ENCODE results near the gene DLGAP1.

The DLGAP1 gene

DNA sequence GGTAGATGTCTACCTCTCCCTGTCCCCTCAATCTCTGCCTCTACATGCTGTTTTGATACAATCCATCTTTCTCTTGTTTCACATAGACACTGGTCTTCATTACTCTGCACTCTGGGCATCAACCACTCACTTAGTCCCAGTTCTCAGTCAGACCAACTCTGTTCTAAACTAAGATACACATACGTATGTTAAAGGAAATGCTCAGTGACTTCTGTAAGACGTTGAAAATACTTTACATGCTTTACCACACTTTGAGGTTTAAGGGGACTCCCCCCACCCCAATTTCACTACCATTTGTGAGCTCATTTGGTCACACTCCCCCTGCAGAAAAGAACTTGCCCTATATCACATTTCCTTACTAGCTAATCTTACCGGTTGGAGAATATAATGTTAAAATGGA lies 507.7 kb downstream of the DLGAP1 start:
- no peaks in the 10 kb centered on the region for H3K27me3 ChIP-seq (ENCODE audit: control insufficient read depth, insufficient read depth, low read length)
- no peaks in the 10 kb centered on the region for H3K36me3 ChIP-seq (ENCODE audit: control insufficient read depth, insufficient read depth, low read length)
- H3K9me3 ChIP-seq (ENCODE audit: control insufficient read depth, insufficient read depth, low read length) = no peaks in the 10 kb centered on the region
- H3K4me3 ChIP-seq (ENCODE audit: low read depth, low read length) = no peak overlapping the region
- H3K27ac ChIP-seq (ENCODE audit: low read depth, low read length) = no peak overlapping the region
- H3K9ac ChIP-seq (ENCODE audit: low read depth, low read length) = no peak overlapping the region
- H3K4me1 ChIP-seq (ENCODE audit: control insufficient read depth, insufficient read depth, low read length) = no peaks in the 10 kb centered on the region

DNA sequence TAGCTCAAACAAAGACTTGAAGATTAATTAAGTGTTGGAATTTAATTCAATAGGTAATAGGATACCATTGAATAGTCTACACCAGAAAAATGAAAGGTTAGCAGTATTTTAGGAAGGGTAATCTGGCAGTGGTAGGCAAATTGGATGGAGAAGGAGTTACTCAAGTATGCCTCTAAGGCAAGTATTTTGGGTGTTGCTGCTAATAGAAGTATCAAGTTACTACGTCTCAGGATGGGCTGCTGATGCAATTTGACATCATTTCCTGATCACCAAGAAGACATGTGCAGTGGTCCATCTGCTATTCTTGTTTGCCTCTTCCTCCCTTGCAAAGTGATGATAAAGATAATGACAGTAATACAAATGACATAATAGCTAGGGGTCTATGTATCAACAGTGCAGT lies 519.8 kb downstream of the DLGAP1 start:
- no peak overlapping the region for H3K4me3 ChIP-seq (ENCODE audit: low read depth, low read length)
- H3K27ac ChIP-seq (ENCODE audit: low read depth, low read length) = no peak overlapping the region
- no peaks in the 10 kb centered on the region for H3K9me3 ChIP-seq (ENCODE audit: control insufficient read depth, insufficient read depth, low read length)
- H3K36me3 ChIP-seq (ENCODE audit: control insufficient read depth, insufficient read depth, low read length) = no peaks in the 10 kb centered on the region
- H3K4me1 ChIP-seq (ENCODE audit: control insufficient read depth, insufficient read depth, low read length) = peaks cover 5% of the 10 kb centered on the region
- no peaks in the 10 kb centered on the region for H3K27me3 ChIP-seq (ENCODE audit: control insufficient read depth, insufficient read depth, low read length)
- no peak overlapping the region for H3K9ac ChIP-seq (ENCODE audit: low read depth, low read length)

DNA sequence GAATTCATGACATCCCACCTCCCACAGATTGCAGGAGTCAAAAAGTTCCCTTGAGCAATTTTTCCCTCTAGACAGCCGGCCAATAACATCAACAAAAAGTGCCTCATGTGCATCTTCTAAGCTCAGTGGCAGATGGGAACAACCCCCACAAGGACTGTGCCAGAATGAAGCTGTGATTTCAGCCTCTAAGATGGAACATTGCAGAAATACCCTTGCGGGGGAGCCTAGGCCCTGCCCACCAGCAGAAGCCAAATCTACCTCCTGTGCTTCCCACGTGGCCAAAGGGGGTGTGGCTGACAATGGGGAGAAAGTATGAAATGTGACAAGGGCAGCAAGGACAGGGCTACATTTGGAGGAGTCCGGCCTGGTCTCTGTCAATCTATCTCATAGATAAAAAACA lies 522.8 kb downstream of the DLGAP1 start:
- Histone ChIP-seq H3K9me3 (ENCODE audit: control insufficient read depth, insufficient read depth, low read length) (no peaks in the 10 kb centered on the region), H3K27ac (ENCODE audit: low read depth, low read length) (no peak overlapping the region), H3K36me3 (ENCODE audit: control insufficient read depth, insufficient read depth, low read length) (no peaks in the 10 kb centered on the region), H3K4me1 (ENCODE audit: control insufficient read depth, insufficient read depth, low read length) (peaks cover 11% of the 10 kb centered on the region), H3K4me3 (ENCODE audit: low read depth, low read length) (no peak overlapping the region), H3K27me3 (ENCODE audit: control insufficient read depth, insufficient read depth, low read length) (no peaks in the 10 kb centered on the region), H3K9ac (ENCODE audit: low read depth, low read length) (no peak overlapping the region)

DNA sequence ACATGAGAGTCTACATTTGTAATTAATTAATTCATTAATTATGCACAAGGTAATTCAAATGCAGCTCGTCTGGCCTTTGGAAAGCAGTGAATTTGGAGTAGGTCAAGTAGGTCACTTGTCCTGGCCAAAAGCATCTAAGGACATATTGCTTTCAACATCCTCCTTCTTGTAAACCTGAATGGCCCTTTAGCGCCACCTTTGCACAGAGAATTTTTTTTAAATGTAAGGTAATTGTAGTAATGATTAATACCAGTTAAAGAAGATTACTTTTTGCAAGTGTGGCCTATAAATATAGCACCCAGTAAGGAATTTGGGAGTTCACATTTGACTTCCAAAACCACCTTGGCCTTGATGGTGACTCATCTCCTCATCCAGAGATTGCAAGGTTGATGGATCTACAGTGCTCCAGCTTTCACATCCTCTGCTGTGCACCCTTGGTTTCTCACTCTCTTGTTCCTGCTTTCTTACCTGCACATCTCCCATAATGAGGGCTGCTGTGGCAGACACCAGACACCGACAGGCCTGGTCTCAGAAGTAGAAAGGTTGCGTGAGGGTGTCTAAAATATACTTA lies 523.5 kb downstream of the DLGAP1 start:
- no peak overlapping the region for H3K9ac ChIP-seq (ENCODE audit: low read depth, low read length)
- no peak overlapping the region for H3K4me3 ChIP-seq (ENCODE audit: low read depth, low read length)

DNA sequence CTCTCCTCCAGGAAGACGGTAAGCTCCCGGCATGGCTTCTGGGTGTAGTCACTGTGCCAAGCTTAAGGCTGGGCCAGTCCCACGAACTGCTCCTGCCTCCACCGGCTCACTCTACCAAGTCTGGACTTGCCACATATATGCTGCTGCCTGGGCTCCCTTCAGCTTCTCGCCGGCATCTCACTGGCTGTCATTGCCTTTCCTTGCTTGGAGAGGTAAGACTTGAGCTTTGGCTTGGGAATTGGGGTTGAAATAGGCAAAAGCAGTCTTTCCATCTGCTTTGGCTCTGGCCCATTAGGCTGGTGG lies 524.1 kb downstream of the DLGAP1 start:
- H3K9me3 ChIP-seq (ENCODE audit: control insufficient read depth, insufficient read depth, low read length) = no peaks in the 10 kb centered on the region
- no peaks in the 10 kb centered on the region for H3K36me3 ChIP-seq (ENCODE audit: control insufficient read depth, insufficient read depth, low read length)
- H3K27me3 ChIP-seq (ENCODE audit: control insufficient read depth, insufficient read depth, low read length) = no peaks in the 10 kb centered on the region
- H3K4me3 ChIP-seq (ENCODE audit: low read depth, low read length) = no peak overlapping the region
- H3K9ac ChIP-seq (ENCODE audit: low read depth, low read length) = no peak overlapping the region
- H3K27ac ChIP-seq (ENCODE audit: low read depth, low read length) = no peak overlapping the region
- peaks cover 11% of the 10 kb centered on the region for H3K4me1 ChIP-seq (ENCODE audit: control insufficient read depth, insufficient read depth, low read length)

More for the DNA sequence above, 523.5 kb downstream of the DLGAP1 start:
- Histone ChIP-seq H3K9me3 (ENCODE audit: control insufficient read depth, insufficient read depth, low read length) (no peaks in the 10 kb centered on the region), H3K27ac (ENCODE audit: low read depth, low read length) (no peak overlapping the region), H3K4me1 (ENCODE audit: control insufficient read depth, insufficient read depth, low read length) (peaks cover 11% of the 10 kb centered on the region), H3K36me3 (ENCODE audit: control insufficient read depth, insufficient read depth, low read length) (no peaks in the 10 kb centered on the region), H3K27me3 (ENCODE audit: control insufficient read depth, insufficient read depth, low read length) (no peaks in the 10 kb centered on the region)

DNA sequence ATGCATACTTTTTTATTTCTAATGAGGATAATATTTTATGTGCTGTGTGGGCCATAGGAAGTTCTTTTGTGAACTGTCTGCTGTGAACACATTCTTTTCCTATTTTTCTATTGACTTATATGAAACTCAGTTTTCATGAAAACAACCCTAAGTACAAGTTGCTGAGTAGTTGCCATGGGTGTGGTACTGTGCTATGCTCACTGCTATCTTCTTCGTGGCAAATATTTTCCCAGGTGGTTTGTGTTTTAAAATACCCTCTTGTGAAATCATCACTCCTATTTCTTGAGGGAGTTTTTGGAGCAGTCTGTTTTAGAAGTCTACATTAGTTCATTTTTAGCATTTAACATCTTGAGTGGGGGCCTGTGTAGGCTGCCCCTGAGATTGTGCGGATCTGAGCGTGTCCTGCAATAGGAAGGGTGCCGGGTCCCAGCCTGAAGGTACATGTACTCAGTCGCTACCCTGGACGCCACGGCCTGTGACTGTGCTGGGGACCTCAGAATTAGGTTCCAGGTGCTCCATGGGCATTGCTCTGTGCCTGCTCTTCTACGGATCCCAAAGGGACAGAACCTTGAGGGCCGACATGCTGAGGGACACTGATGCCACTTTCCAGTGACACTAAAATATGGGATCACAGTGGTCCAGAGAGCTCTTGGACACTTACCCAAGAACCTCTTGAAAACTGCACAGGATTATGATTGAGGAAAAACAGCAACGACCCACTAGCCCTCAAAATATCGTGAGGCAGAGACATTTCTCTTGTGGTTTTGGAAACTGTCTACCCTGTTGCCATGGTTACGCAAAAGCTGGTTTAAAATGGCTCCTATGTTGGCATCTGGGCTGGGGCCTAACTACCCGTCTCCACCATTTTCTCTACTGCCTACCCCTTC lies 524.7 kb downstream of the DLGAP1 start:
- Histone ChIP-seq H3K9ac (ENCODE audit: low read depth, low read length) (no peak overlapping the region), H3K36me3 (ENCODE audit: control insufficient read depth, insufficient read depth, low read length) (no peaks in the 10 kb centered on the region), H3K4me1 (ENCODE audit: control insufficient read depth, insufficient read depth, low read length) (peaks cover 11% of the 10 kb centered on the region), H3K9me3 (ENCODE audit: control insufficient read depth, insufficient read depth, low read length) (no peaks in the 10 kb centered on the region), H3K27me3 (ENCODE audit: control insufficient read depth, insufficient read depth, low read length) (no peaks in the 10 kb centered on the region), H3K4me3 (ENCODE audit: low read depth, low read length) (no peak overlapping the region), H3K27ac (ENCODE audit: low read depth, low read length) (no peak overlapping the region)

DNA sequence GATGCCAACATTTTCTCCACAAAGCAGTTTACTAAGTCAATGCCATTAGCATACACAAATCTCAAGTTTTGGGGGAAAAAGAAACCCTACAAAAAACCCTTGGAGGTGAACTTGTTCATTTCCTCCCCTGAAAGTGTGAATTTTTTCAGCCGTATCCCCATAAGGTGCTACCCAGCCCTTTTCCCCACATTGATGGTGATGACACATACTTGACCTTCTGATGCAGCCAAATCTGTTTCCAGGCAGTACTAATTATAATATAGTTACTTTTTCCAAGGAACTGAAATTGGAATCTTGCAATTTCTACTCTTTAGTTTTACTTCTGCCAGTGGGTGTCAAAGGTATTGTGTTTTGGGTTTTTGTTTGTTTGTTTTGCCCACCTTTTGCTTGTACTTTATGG lies 530.7 kb downstream of the DLGAP1 start:
- Histone ChIP-seq H3K4me3 (ENCODE audit: low read depth, low read length) (no peak overlapping the region), H3K9ac (ENCODE audit: low read depth, low read length) (no peak overlapping the region), H3K36me3 (ENCODE audit: control insufficient read depth, insufficient read depth, low read length) (no peaks in the 10 kb centered on the region), H3K9me3 (ENCODE audit: control insufficient read depth, insufficient read depth, low read length) (no peaks in the 10 kb centered on the region), H3K4me1 (ENCODE audit: control insufficient read depth, insufficient read depth, low read length) (peaks cover 5% of the 10 kb centered on the region; the same call in 1 of the 2 replicates), H3K27me3 (ENCODE audit: control insufficient read depth, insufficient read depth, low read length) (no peaks in the 10 kb centered on the region), H3K27ac (ENCODE audit: low read depth, low read length) (no peak overlapping the region)

DNA sequence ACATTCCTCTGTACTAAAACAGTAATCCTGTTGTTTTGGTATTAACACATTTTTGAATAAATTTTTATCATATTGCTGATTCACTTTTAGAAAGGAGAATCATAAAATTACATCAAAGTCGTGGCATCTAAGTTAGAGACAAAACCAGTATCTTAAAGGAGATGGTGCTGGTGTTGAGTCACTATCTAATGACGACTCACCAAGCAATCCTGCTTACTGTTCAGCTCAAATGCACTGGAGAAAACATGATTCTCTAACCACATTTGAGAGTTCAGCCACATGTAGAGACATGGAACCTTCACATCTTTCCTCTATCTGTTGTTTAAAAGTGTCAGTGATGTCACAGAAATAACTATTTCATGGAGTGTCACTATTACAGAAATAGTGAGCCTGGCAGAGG lies 531.4 kb downstream of the DLGAP1 start:
- no peaks in the 10 kb centered on the region for H3K36me3 ChIP-seq (ENCODE audit: control insufficient read depth, insufficient read depth, low read length)
- H3K27me3 ChIP-seq (ENCODE audit: control insufficient read depth, insufficient read depth, low read length) = no peaks in the 10 kb centered on the region
- no peak overlapping the region for H3K4me3 ChIP-seq (ENCODE audit: low read depth, low read length)
- no peaks in the 10 kb centered on the region for H3K4me1 ChIP-seq (ENCODE audit: control insufficient read depth, insufficient read depth, low read length)
- H3K9ac ChIP-seq (ENCODE audit: low read depth, low read length) = no peak overlapping the region
- H3K27ac ChIP-seq (ENCODE audit: low read depth, low read length) = no peak overlapping the region
- H3K9me3 ChIP-seq (ENCODE audit: control insufficient read depth, insufficient read depth, low read length) = no peaks in the 10 kb centered on the region

DNA sequence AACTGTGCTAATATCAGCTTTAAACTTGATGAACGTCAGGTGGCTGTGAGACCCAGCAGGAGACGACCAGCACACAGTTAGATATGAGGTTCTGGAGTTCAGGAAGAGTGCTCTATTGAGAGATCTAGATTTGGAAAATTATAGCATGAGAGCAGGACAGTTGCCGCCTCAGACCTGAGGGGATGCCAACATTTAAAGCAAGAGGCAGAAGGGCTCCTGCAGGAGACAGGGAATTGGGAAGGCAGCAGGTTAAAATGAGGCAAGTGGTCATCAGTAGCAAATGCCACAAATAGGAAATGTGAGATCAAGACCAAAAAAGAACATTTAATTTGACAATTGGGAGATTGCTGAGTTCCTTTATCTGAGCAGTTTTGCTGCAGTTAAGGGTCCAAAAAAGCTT lies 533.3 kb downstream of the DLGAP1 start:
- no peak overlapping the region for H3K9ac ChIP-seq (ENCODE audit: low read depth, low read length)
- H3K27me3 ChIP-seq (ENCODE audit: control insufficient read depth, insufficient read depth, low read length) = no peaks in the 10 kb centered on the region
- H3K9me3 ChIP-seq (ENCODE audit: control insufficient read depth, insufficient read depth, low read length) = no peaks in the 10 kb centered on the region
- no peak overlapping the region for H3K27ac ChIP-seq (ENCODE audit: low read depth, low read length)
- H3K36me3 ChIP-seq (ENCODE audit: control insufficient read depth, insufficient read depth, low read length) = no peaks in the 10 kb centered on the region
- no peak overlapping the region for H3K4me3 ChIP-seq (ENCODE audit: low read depth, low read length)
- H3K4me1 ChIP-seq (ENCODE audit: control insufficient read depth, insufficient read depth, low read length) = 0 out of 2 replicates have a peak, but pooled peaks cover 5% of the 10 kb centered on the region

DNA sequence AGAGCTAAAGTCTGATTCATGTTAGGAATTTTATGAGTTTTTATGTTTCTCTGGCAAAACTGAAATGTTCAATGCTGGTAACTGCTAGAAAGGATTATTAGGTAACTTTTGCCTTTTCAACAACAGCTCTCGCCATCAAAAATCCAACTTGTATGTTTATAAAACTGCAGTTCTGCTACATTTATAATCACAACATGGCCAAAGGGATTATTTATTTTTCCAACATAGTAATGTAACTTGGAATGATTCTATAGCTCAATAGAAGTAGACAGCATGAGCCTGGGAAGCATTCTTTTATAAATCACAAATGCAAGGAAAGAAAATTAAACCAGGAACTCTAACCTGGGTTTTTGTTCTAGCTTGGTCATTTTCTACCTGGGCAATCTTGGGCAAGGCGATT lies 534.3 kb downstream of the DLGAP1 start:
- no peak overlapping the region for H3K4me3 ChIP-seq (ENCODE audit: low read depth, low read length)
- no peaks in the 10 kb centered on the region for H3K36me3 ChIP-seq (ENCODE audit: control insufficient read depth, insufficient read depth, low read length)
- H3K9ac ChIP-seq (ENCODE audit: low read depth, low read length) = no peak overlapping the region
- 0 out of 2 replicates have a peak, but pooled peaks cover 5% of the 10 kb centered on the region for H3K4me1 ChIP-seq (ENCODE audit: control insufficient read depth, insufficient read depth, low read length)
- H3K27me3 ChIP-seq (ENCODE audit: control insufficient read depth, insufficient read depth, low read length) = no peaks in the 10 kb centered on the region
- H3K27ac ChIP-seq (ENCODE audit: low read depth, low read length) = no peak overlapping the region
- H3K9me3 ChIP-seq (ENCODE audit: control insufficient read depth, insufficient read depth, low read length) = no peaks in the 10 kb centered on the region

DNA sequence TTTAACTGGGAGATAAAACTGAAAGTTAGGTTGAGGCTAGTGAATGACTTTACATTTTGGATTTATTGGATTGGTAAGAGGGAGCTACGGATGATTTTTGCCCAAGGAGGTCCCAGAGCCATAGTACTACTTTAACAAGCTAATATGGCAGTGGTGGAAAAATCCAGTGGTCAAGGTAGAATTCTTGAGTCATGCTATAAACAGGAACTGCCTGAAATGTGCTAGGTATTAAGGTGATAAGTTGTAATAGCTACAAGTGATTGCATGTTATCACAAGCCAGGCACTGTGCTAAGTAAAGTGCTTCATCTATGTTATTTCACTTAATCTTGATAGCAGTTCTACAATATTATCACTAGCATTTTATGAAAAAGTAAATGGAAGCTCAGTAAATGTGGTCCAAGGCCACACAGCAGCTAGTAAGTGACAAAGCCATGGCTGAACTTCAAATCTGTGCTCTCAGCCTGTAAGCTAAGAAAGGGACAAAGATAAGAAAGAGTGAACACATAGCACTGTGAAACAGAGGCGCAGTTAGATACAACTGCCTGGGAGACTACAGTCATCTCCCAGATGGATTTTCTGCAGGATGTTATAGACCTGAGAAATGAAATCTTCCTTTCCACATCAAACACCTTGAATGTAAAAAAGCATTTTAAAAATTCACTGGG lies 535.6 kb downstream of the DLGAP1 start:
- Histone ChIP-seq H3K9me3 (ENCODE audit: control insufficient read depth, insufficient read depth, low read length) (no peaks in the 10 kb centered on the region), H3K4me3 (ENCODE audit: low read depth, low read length) (no peak overlapping the region), H3K27ac (ENCODE audit: low read depth, low read length) (no peak overlapping the region)

More for the DNA sequence above, 535.6 kb downstream of the DLGAP1 start:
- no peaks in the 10 kb centered on the region for H3K36me3 ChIP-seq (ENCODE audit: control insufficient read depth, insufficient read depth, low read length)
- no peak overlapping the region for H3K9ac ChIP-seq (ENCODE audit: low read depth, low read length)
- H3K27me3 ChIP-seq (ENCODE audit: control insufficient read depth, insufficient read depth, low read length) = no peaks in the 10 kb centered on the region
- 0 out of 2 replicates have a peak, but pooled peaks cover 5% of the 10 kb centered on the region for H3K4me1 ChIP-seq (ENCODE audit: control insufficient read depth, insufficient read depth, low read length)

Measured in HUES48 (cell line).